ENCODE measurements around the gene KSR2. TPM values are rescaled to one million over a fixed set of nuclear protein-coding genes. Genes with fewer than 3 reads are reported as not detected.

The KSR2 gene
- total RNA-seq, 1 donor from 2014 or later: 0.25 TPM

DNA sequence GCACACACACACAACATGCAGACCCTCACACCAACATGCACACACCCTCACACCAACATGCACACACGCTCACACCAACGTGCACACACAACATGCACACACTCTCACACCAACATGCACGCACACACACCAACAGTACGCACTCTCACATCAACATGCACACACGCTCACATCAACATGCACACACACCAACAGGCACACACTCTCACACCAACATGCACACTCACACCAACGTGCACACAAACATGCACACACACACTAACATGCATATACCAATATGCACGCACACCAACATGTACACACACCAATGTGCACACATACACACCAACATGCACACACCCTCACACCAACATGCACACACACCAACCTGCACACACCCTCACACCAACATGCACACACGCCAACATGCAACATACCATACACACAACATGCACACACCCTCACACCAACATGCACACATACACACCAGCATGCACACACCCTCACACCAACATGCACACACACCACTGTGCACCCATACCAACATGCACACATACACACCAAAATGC, 175.8 kb downstream of the KSR2 start:
- TF ChIP-seq, protein P1, sequence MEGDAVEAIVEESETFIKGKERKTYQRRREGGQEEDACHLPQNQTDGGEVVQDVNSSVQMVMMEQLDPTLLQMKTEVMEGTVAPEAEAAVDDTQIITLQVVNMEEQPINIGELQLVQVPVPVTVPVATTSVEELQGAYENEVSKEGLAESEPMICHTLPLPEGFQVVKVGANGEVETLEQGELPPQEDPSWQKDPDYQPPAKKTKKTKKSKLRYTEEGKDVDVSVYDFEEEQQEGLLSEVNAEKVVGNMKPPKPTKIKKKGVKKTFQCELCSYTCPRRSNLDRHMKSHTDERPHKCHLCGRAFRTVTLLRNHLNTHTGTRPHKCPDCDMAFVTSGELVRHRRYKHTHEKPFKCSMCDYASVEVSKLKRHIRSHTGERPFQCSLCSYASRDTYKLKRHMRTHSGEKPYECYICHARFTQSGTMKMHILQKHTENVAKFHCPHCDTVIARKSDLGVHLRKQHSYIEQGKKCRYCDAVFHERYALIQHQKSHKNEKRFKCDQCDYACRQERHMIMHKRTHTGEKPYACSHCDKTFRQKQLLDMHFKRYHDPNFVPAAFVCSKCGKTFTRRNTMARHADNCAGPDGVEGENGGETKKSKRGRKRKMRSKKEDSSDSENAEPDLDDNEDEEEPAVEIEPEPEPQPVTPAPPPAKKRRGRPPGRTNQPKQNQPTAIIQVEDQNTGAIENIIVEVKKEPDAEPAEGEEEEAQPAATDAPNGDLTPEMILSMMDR (IDR thresholded peaks at IDR 0.05): no peak
- TF ChIP-seq POLR2AphosphoS5 (IDR thresholded peaks at IDR 0.05; ENCODE audit: insufficient read depth in 1 of 2, low read depth in 1 of 2): no peak
- TF ChIP-seq POLR2A (IDR thresholded peaks at IDR 0.05): no peak
- H3K27me3 ChIP-seq: no peaks in the 10 kb centered on the region
- no peak overlapping the region for H3K4me3 ChIP-seq

DNA sequence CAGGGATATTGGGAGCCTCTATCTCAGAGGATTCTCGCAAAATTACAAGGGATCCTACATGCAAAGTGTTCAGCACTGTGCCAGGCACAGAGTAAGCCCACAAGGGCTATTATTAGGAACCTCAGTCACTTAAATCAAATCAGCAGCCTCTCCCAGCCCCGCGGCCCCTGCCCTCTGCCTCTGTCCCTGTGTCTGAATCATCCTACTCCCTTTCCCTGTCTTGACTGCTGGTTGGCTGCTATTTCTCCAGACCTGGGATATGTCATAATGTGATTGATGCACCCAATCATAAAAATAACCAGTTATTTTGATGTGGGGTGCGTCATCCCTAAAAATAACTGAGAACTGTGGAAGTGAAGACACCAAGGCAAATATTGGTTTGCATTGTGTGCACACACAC, 176.3 kb downstream of the KSR2 start:
- intact Hi-C loops (cut with DNase I): no loop called here
- H3K4me3 ChIP-seq: no peak overlapping the region
- H3K27me3 ChIP-seq: no peaks in the 10 kb centered on the region
- no peaks in the 10 kb centered on the region for H3K4me1 ChIP-seq
- DNase-seq (ENCODE audit: extremely low spot score in 2 of 2): no peak
- H3K36me3 ChIP-seq: no peaks in the 10 kb centered on the region
- no peaks in the 10 kb centered on the region for H3K9me3 ChIP-seq
- no peak overlapping the region for H3K27ac ChIP-seq
- TF ChIP-seq POLR2A (IDR thresholded peaks at IDR 0.05) (no peak), POLR2AphosphoS5 (IDR thresholded peaks at IDR 0.05; ENCODE audit: insufficient read depth in 1 of 2, low read depth in 1 of 2) (no peak)
- TF ChIP-seq, protein P1 (IDR thresholded peaks at IDR 0.05): no peak

More for the DNA sequence above, 175.8 kb downstream of the KSR2 start:
- Histone ChIP-seq H3K4me1 (no peaks in the 10 kb centered on the region), H3K27ac (no peak overlapping the region), H3K36me3 (no peaks in the 10 kb centered on the region), H3K9me3 (no peaks in the 10 kb centered on the region)
- no peak for DNase-seq (ENCODE audit: extremely low spot score in 2 of 2)
- intact Hi-C loops (cut with DNase I): no loop called here

- Histone ChIP-seq H3K36me3 (no peaks in the 10 kb centered on the region), H3K27me3 (no peaks in the 10 kb centered on the region), H3K4me1 (no peaks in the 10 kb centered on the region), H3K27ac (no peak overlapping the region), H3K9me3 (no peaks in the 10 kb centered on the region), H3K4me3 (no peak overlapping the region)
- TF ChIP-seq, protein P1 (IDR thresholded peaks at IDR 0.05): no peak
- no peak for TF ChIP-seq POLR2A (IDR thresholded peaks at IDR 0.05)
- intact Hi-C loops (cut with DNase I): no loop called here
- no peak for DNase-seq (ENCODE audit: extremely low spot score in 2 of 2)
These were observed 177.8 kb downstream of the KSR2 start for GRCh38 chr12:117790948-117791347.

- H3K27ac ChIP-seq: no peak overlapping the region
- no peaks in the 10 kb centered on the region for H3K9me3 ChIP-seq
- no peak overlapping the region for H3K4me3 ChIP-seq
- no peak for DNase-seq (ENCODE audit: extremely low spot score in 2 of 2)
- no peaks in the 10 kb centered on the region for H3K4me1 ChIP-seq
- TF ChIP-seq POLR2A (IDR thresholded peaks at IDR 0.05) (no peak), POLR2AphosphoS5 (IDR thresholded peaks at IDR 0.05; ENCODE audit: insufficient read depth in 1 of 2, low read depth in 1 of 2) (no peak)
- TF ChIP-seq, protein P1 (IDR thresholded peaks at IDR 0.05): no peak
- no peaks in the 10 kb centered on the region for H3K27me3 ChIP-seq
- H3K36me3 ChIP-seq: no peaks in the 10 kb centered on the region
- intact Hi-C loops (cut with DNase I): no loop called here
These were observed 178.6 kb downstream of the KSR2 start for GRCh38 chr12:117790198-117790597.

DNA sequence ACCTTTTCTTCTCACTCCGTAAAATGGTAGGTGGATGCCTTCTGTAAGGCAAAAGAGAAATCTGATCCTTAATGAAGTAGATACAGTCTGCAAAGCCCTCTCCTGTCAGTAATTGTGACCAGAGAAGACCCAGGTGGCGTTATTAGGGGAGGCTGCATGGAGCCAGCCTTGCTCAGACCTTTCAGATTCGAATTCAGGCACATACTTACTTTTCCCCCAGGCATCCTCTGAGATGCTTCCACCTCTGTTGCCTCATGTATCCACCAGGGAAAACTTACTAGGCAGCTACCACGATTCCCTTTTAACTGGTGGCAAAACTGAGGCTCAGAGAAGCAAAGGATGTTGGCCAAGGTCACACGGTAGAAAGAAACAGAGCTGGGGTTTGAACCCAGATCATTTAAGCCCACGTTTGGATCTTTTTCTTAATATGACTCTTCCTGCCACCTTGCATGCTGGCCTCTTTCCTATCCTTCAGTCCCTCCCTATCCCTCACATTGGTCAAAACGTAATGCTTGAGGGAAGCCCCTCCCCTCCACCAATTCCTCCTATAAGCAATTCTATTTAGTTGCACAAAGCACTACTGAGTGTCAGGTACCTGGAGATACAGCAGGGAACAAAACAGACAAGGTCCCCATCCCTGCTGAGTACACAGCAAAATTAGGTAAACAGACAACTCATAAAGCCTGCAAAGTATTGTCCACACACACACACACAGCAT, 179.4 kb downstream of the KSR2 start:
- TF ChIP-seq, protein P1 (IDR thresholded peaks at IDR 0.05): no peak
- TF ChIP-seq POLR2AphosphoS5 (IDR thresholded peaks at IDR 0.05; ENCODE audit: insufficient read depth in 1 of 2, low read depth in 1 of 2) (no peak), POLR2A (IDR thresholded peaks at IDR 0.05) (no peak)
- no peak for DNase-seq (ENCODE audit: extremely low spot score in 2 of 2)
- intact Hi-C loops (cut with DNase I): loop anchor here (10.0 kb wide), 1 partner anchor 645 kb away; no protein-coding TSS in a partner anchor
- Histone ChIP-seq H3K27me3 (no peaks in the 10 kb centered on the region), H3K4me3 (no peak overlapping the region), H3K36me3 (no peaks in the 10 kb centered on the region), H3K27ac (no peak overlapping the region), H3K4me1 (no peaks in the 10 kb centered on the region), H3K9me3 (no peaks in the 10 kb centered on the region)
